T47D (cell line): Measurements from ENCODE around the gene CARD19.
"Not testable (repeated sequence)": the region's sequence is repeated elsewhere in the genome, so short reads cannot be mapped to it uniquely, and the experiment has no call there.

ENCODE experiments used
- DNase-seq, 2 experiments: peaks; one replicate each; pipeline versions ENCODE4 v3.0.0 to v3.0.0-alpha.2; 2011 to 2012; ENCODE audit warnings: low read depth in 1 of 2, low spot score in 1 of 2
- JUND ChIP-seq: IDR thresholded peaks from 2 replicates; pipeline ENCODE4 v1.6.1; 2012; ENCODE audit warnings: low read depth
- in situ Hi-C: cut with HindIII; loops from 2 replicates; pipeline ENCODE4 v1.10.0; 2016; ENCODE audit warnings: low sequenced_read_pairs, low pct_unique_long_range_greater_than_20kb

CARD19 gene

GRCh38 chr9:93093877-93094657 lies 1.9 kb upstream of the CARD19 start:
- TF ChIP-seq JUND, result no peak

GRCh38 chr9:93094658-93095204 lies 1.3 kb upstream of the CARD19 start:
- DNase-seq, result no peak
- in situ Hi-C loops, result no loop called here
- TF ChIP-seq JUND, result no peak

More at GRCh38 chr9:93093877-93094657, 1.9 kb upstream of the CARD19 start:
- in situ Hi-C loops, result no loop called here
- no peak for DNase-seq

GRCh38 chr9:93095205-93096130 lies 549 bp upstream of the CARD19 start:
- TF ChIP-seq JUND, result no peak
- in situ Hi-C loops, result no loop called here
- peak; percentile 86 to 97 for DNase-seq

- in situ Hi-C loops, result no loop called here
- no peak for DNase-seq
- TF ChIP-seq JUND, result no peak
These were observed 880 bp downstream of the CARD19 start for GRCh38 chr9:93096811-93097382.

- DNase-seq, result no peak
- in situ Hi-C loops, result no loop called here
- TF ChIP-seq JUND, result no peak
These were observed 1.6 kb downstream of the CARD19 start for GRCh38 chr9:93097511-93098201.

GRCh38 chr9:93098236-93098946 lies 2.4 kb downstream of the CARD19 start:
- DNase-seq, result peak; percentile 39 to 44
- in situ Hi-C loops, result no loop called here

GRCh38 chr9:93099551-93100275 lies 3.7 kb downstream of the CARD19 start:
- TF ChIP-seq JUND, result no peak
- in situ Hi-C loops, result no loop called here
- DNase-seq, result no peak

More at GRCh38 chr9:93098236-93098946, 2.4 kb downstream of the CARD19 start:
- TF ChIP-seq JUND, result no peak

- in situ Hi-C loops, result no loop called here
- DNase-seq, result no peak
- TF ChIP-seq JUND, result no peak
These were observed 4.2 kb downstream of the CARD19 start for GRCh38 chr9:93100276-93100636.

- DNase-seq, in situ Hi-C loops: not testable (repeated sequence)
These were observed 5.1 kb downstream of the CARD19 start for GRCh38 chr9:93101086-93101485.

GRCh38 chr9:93105620-93106019 lies 9.6 kb downstream of the CARD19 start:
- in situ Hi-C loops, result no loop called here

More at GRCh38 chr9:93105620-93106019, 9.6 kb downstream of the CARD19 start:
- no peak for TF ChIP-seq JUND
- no peak for DNase-seq
